GM12874 (cell line): ENCODE measurements around the gene GARIN5B.
"Not testable (repeated sequence)": the region's sequence is repeated elsewhere in the genome, so short reads cannot be mapped to it uniquely, and the experiment has no call there.

Experiments used
- CTCF ChIP-seq: IDR thresholded peaks from 2 replicates; pipeline ENCODE4 v1.5.1; 2011; ENCODE audit warnings: low read depth, mild to moderate bottlenecking, control low read depth, low read length, moderate library complexity; ENCODE audit not compliant: insufficient read depth

The GARIN5B gene

GRCh38 chr19:55362990-55363716 lies at the start of gene GARIN5B:
Gene GARIN5B (minus strand): TSS chr19:55363260. CDS start chr19:55363066, 194 bp downstream.
- no peak for TF ChIP-seq CTCF

GRCh38 chr19:55410168-55410567 lies 47.1 kb upstream of the GARIN5B start:
- no peak for TF ChIP-seq CTCF

GRCh38 chr19:55408533-55408872 lies 45.4 kb upstream of the GARIN5B start:
- no peak for TF ChIP-seq CTCF

GRCh38 chr19:55407800-55408532 lies 44.9 kb upstream of the GARIN5B start:
- TF ChIP-seq CTCF: no peak

- TF ChIP-seq CTCF: not testable (repeated sequence)
Measured at GRCh38 chr19:55407550-55407799, 44.4 kb upstream of the GARIN5B start, which contains the start of gene UBE2S. Gene UBE2S (minus strand): TSS chr19:55407788. CDS start chr19:55407589, 199 bp downstream.

- TF ChIP-seq CTCF: no peak
Measured at GRCh38 chr19:55406826-55407549, 43.9 kb upstream of the GARIN5B start.

GRCh38 chr19:55406091-55406825 lies 43.2 kb upstream of the GARIN5B start:
- TF ChIP-seq CTCF: no peak
